HepG2 (cell line): ENCODE measurements around the gene CSTPP1. TPM values are rescaled to one million over a fixed set of nuclear protein-coding genes. Genes with fewer than 3 reads are reported as not detected.

Source experiments
- ATAC-seq: fragments of 200-7000 bp; cut with Tn5 transposase; 3 replicates; pipeline ENCODE4 v1.9.1; 2020; ENCODE audit warnings: mild to moderate bottlenecking, moderate library complexity
- BruUV-seq: library from RNA; stranded (reverse); fragments of 400-500 nt; replicated peaks from 2 replicates; lab custom pipeline; 2021; lab: Mats Ljungman, UMichigan
- CTCF ChIA-PET: fragments of 300-600 bp; formaldehyde crosslinking; extraction: SDS; loops from one replicate; lab custom pipeline; 2021; ENCODE audit warnings: low total read pairs, inconsistent platforms, low intra/inter-chr PET ratio; lab: Yijun Ruan, JAX
- POLR2A ChIA-PET: fragments of 350-600 bp; sonication (Branson Sonifier 250); formaldehyde crosslinking; loops from one replicate; lab custom pipeline; 2020; ENCODE audit warnings: antibody characterized with exemption, inconsistent platforms; lab: Yijun Ruan, JAX
- DNase-seq: peaks from one replicate; pipeline ENCODE4 v3.0.0-alpha.2; 2015; ENCODE audit warnings: low spot score
- FAIRE-seq: peaks from 3 replicates; lab custom pipeline; 2011; peaks lifted over from hg19 to GRCh38; lab: Jason Lieb, UNC
- H2AFZ ChIP-seq: one replicate; pipeline ENCODE4 v1.6.1; 2011; ENCODE audit warnings: low read length, inconsistent platforms
- H3K27ac ChIP-seq: fragments of 300-600 bp; 3 replicates; pipeline ENCODE4 v1.8.0; 2011; ENCODE audit warnings: mixed run types, mild to moderate bottlenecking, mixed read lengths, low read length, inconsistent platforms; ENCODE audit not compliant: insufficient read depth; ENCODE audit errors: extremely low read length
- H3K27me3 ChIP-seq, 2 experiments: fragments of 200-600 bp in 1 of 2; 2 replicates in 1 of 2; 3 replicates in 1 of 2; pipeline versions ENCODE4 v1.6.0 to v1.8.0; 2011; ENCODE audit warnings: low read length in 2 of 2, mild to moderate bottlenecking in 2 of 2, moderate library complexity in 2 of 2, inconsistent platforms in 1 of 2; ENCODE audit not compliant: insufficient read depth in 2 of 2, control insufficient read depth in 1 of 2
- H3K36me3 ChIP-seq, 2 experiments: fragments of 200-600 bp in 1 of 2; replicated peaks in 1 of 2; 2 replicates in 1 of 2; 3 replicates in 1 of 2; pipeline versions ENCODE4 v1.5.1 to v1.8.0; 2011; ENCODE audit warnings: low read length in 2 of 2, inconsistent platforms in 1 of 2; ENCODE audit not compliant: insufficient read depth in 2 of 2, control insufficient read depth in 1 of 2
- H3K4me1 ChIP-seq: 2 replicates; pipeline ENCODE4 v1.5.1; 2012; ENCODE audit warnings: low read length, inconsistent platforms; ENCODE audit not compliant: insufficient read depth
- H3K4me2 ChIP-seq: 2 replicates; pipeline ENCODE4 v1.6.0; 2011; ENCODE audit warnings: low read depth, low read length, inconsistent platforms
- H3K4me3 ChIP-seq, 3 experiments: fragments of 200-600 bp in 1 of 3; sonication (generic), shearing (Covaris generic) in 1 of 3; replicated peaks in 1 of 3; 2 replicates each; pipeline ENCODE4 v1.5.1; 2011 to 2016; ENCODE audit warnings: low read length in 3 of 3, inconsistent platforms in 2 of 3, low read depth in 2 of 3, mild to moderate bottlenecking in 2 of 3, control low read depth in 1 of 3, mixed read lengths in 1 of 3; ENCODE audit not compliant: insufficient read depth in 1 of 3
- H3K79me2 ChIP-seq: one replicate; pipeline ENCODE4 v1.6.1; 2011; ENCODE audit warnings: low read length, inconsistent platforms; ENCODE audit not compliant: insufficient read depth
- H3K9ac ChIP-seq: 2 replicates; pipeline ENCODE4 v1.6.0; 2011; ENCODE audit warnings: mild to moderate bottlenecking, low read depth, low read length, inconsistent platforms; ENCODE audit not compliant: insufficient read depth
- H3K9me3 ChIP-seq: 2 replicates; pipeline ENCODE4 v1.5.1; 2012; ENCODE audit warnings: mild to moderate bottlenecking, low read length
- H4K20me1 ChIP-seq: 2 replicates; pipeline ENCODE4 v1.6.0; 2011; ENCODE audit warnings: inconsistent platforms, mild to moderate bottlenecking, low read length, moderate library complexity; ENCODE audit not compliant: insufficient read depth
- CCAR2 ChIP-seq: fragments of 200-400 bp; formaldehyde crosslinking; optimal IDR thresholded peaks from 2 replicates; pipeline ENCODE3; 2018; ENCODE audit warnings: low read depth, mild to moderate bottlenecking, low read length, moderate library complexity
- GABPA ChIP-seq, 2 experiments: IDR thresholded peaks; 2 replicates each; pipeline ENCODE4 v1.6.1; 2011 to 2016; ENCODE audit warnings: low read depth in 2 of 2, low read length in 1 of 2, missing biosample characterization in 1 of 2, missing genetic modification characterization in 1 of 2
- PCBP2 ChIP-seq: fragments of 200-400 bp; formaldehyde crosslinking; optimal IDR thresholded peaks from 2 replicates; pipeline ENCODE3; 2018; ENCODE audit warnings: low read length, low read depth; ENCODE audit not compliant: poor library complexity, severe bottlenecking
- ZEB1 ChIP-seq: IDR thresholded peaks from 2 replicates; pipeline ENCODE4 v1.6.1; 2012; ENCODE audit warnings: mild to moderate bottlenecking, low read depth, inconsistent platforms; ENCODE audit not compliant: insufficient replicate concordance
- ZNF563 ChIP-seq: sonication (generic); formaldehyde crosslinking; IDR thresholded peaks from 2 replicates; pipeline ENCODE4 v1.8.0; 2022; ENCODE audit warnings: mild to moderate bottlenecking, moderate library complexity, missing genetic modification reagents
- ZSCAN12 ChIP-seq: sonication (generic); formaldehyde crosslinking; IDR thresholded peaks from 2 replicates; pipeline ENCODE4 v1.9.0; 2021; ENCODE audit warnings: mild to moderate bottlenecking, missing genetic modification reagents
- ZSCAN22 ChIP-seq: sonication (generic); formaldehyde crosslinking; IDR thresholded peaks from 2 replicates; pipeline ENCODE4 v1.4.0; 2020; ENCODE audit warnings: mild to moderate bottlenecking, missing genetic modification reagents
- ZSCAN29 ChIP-seq: sonication (generic); formaldehyde crosslinking; conservative IDR thresholded peaks from 2 replicates; pipeline ENCODE4 v1.4.0; 2020; ENCODE audit warnings: mild to moderate bottlenecking, missing genetic modification reagents
- WGBS: methylation state at CpG from one replicate; pipeline ENCODE4 v1.1.6; 2017; ENCODE audit warnings: low lambda C conversion rate; 5-methylcytosine and 5-hydroxymethylcytosine counted together
- in situ Hi-C: cut with HindIII; loops from 2 replicates; pipeline ENCODE4 v1.10.0; 2017; ENCODE audit warnings: low pct_unique_long_range_greater_than_20kb; ENCODE audit not compliant: extremely low pct_ligation_motif_present
- intact Hi-C: fragments of 100-400 bp; cut with micrococcal nuclease; formaldehyde crosslinking; loops from one replicate; pipeline ENCODE4 v1.10.0; 2022; ENCODE audit not compliant: unreplicated experiment
- polyA plus RNA-seq, 8 experiments: library from polyadenylated mRNA; depleted of rRNA in 3 of 8; stranded (reverse) in 7 of 8; unstranded in 1 of 8; fragments of >200 nt; fragmentation: Illumina TruSeq in 4 of 8; extraction: Trizol in 4 of 8; gene quantifications; 2 replicates each; pipeline versions ENCODE4 v1.2.1 to v1.2.3, GENCODE V29; 2011 to 2016; ENCODE audit warnings: low read depth in 4 of 8, missing spikeins in 1 of 8, mixed read lengths in 1 of 8; ENCODE audit not compliant: insufficient read depth in 1 of 8
- total RNA-seq, 5 experiments: library from RNA; depleted of rRNA; stranded (reverse); fragments of >200 nt; fragmentation: Illumina TruSeq; extraction: Trizol; gene quantifications; 2 replicates each; pipeline ENCODE4 v1.2.3, GENCODE V29; 2016; ENCODE audit warnings: low read depth in 1 of 5
- TF ChIP-seq, protein P1 (sequence below): sonication (generic); formaldehyde crosslinking; conservative IDR thresholded peaks from 2 replicates; pipeline ENCODE4 v1.4.0; 2020; ENCODE audit warnings: mild to moderate bottlenecking, missing genetic modification reagents, moderate library complexity

CSTPP1 gene
- total and polyA plus RNA-seq, 2 of the 13 experiments (the other 11 are each of a cell fraction or from before 2014, with no cell fraction given), result 12.3 to 14.6 TPM

DNA sequence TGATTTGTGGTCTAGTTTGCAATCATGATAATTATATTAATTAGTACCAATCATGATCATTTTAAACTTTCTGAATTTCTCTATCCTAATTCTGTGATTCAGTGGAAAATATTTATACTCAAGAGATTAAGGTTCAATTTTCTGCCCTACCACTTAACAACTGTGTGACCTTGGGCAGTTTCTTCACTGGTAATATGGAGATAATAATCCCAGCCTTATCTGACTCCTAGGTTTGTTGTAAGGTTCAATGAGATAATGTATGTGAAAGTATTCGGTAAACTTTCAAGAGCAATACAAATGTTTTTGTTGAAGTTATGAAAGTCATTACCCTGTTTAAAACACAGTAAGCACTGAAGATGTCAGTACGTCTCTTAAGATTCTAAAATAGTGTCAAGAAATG is 36.3 kb downstream of the CSTPP1 start:
- no peak overlapping the region for H2AFZ ChIP-seq
- no peaks in the 10 kb centered on the region for H3K36me3 ChIP-seq
- H3K4me3 ChIP-seq, result no peak overlapping the region
- BruUV-seq, result no TSS peak
- POLR2A ChIA-PET, result no interaction called here
- H3K79me2 ChIP-seq, result no peaks in the 10 kb centered on the region
- ATAC-seq, result no peak
- no peak for DNase-seq
- H3K9me3 ChIP-seq, result no peaks in the 10 kb centered on the region
- H3K27ac ChIP-seq, result no peak overlapping the region
- no peaks in the 10 kb centered on the region for H4K20me1 ChIP-seq
- H3K4me2 ChIP-seq, result no peak overlapping the region
- no peak for FAIRE-seq
- intact Hi-C loops (no loop called here), in situ Hi-C loops (no loop called here)
- CTCF ChIA-PET, result no interaction called here
- no peaks in the 10 kb centered on the region for H3K27me3 ChIP-seq
- H3K9ac ChIP-seq, result no peak overlapping the region
- TF ChIP-seq ZSCAN22 (CRISPR knock-in tag) (no peak), ZSCAN29 (CRISPR knock-in tag) (no peak), PCBP2 (no peak), ZEB1 (no peak), ZSCAN12 (CRISPR knock-in tag) (no peak), ZNF563 (CRISPR knock-in tag) (no peak), CCAR2 (no peak), GABPA (IDR thresholded peaks at IDR 0.05; ENCODE audit: low read depth, low read length) (no peak), GABPA (CRISPR knock-in tag; IDR thresholded peaks at IDR 0.05; ENCODE audit: low read depth) (no peak)
- TF ChIP-seq, protein P1, sequence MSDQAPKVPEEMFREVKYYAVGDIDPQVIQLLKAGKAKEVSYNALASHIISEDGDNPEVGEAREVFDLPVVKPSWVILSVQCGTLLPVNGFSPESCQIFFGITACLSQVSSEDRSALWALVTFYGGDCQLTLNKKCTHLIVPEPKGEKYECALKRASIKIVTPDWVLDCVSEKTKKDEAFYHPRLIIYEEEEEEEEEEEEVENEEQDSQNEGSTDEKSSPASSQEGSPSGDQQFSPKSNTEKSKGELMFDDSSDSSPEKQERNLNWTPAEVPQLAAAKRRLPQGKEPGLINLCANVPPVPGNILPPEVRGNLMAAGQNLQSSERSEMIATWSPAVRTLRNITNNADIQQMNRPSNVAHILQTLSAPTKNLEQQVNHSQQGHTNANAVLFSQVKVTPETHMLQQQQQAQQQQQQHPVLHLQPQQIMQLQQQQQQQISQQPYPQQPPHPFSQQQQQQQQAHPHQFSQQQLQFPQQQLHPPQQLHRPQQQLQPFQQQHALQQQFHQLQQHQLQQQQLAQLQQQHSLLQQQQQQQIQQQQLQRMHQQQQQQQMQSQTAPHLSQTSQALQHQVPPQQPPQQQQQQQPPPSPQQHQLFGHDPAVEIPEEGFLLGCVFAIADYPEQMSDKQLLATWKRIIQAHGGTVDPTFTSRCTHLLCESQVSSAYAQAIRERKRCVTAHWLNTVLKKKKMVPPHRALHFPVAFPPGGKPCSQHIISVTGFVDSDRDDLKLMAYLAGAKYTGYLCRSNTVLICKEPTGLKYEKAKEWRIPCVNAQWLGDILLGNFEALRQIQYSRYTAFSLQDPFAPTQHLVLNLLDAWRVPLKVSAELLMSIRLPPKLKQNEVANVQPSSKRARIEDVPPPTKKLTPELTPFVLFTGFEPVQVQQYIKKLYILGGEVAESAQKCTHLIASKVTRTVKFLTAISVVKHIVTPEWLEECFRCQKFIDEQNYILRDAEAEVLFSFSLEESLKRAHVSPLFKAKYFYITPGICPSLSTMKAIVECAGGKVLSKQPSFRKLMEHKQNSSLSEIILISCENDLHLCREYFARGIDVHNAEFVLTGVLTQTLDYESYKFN (CRISPR knock-in tag), result no peak
- H3K4me1 ChIP-seq, result peaks cover 35% of the 10 kb centered on the region
- 89% methylated on average over 2 of the region's 2 CpGs for WGBS
